Measurements from ENCODE around the gene SSC5D. TPM values are rescaled to one million over a fixed set of nuclear protein-coding genes. Genes with fewer than 3 reads are reported as not detected.

Gene SSC5D
- total RNA-seq, 1 experiment from 2014 or later = 0.26 TPM

DNA sequence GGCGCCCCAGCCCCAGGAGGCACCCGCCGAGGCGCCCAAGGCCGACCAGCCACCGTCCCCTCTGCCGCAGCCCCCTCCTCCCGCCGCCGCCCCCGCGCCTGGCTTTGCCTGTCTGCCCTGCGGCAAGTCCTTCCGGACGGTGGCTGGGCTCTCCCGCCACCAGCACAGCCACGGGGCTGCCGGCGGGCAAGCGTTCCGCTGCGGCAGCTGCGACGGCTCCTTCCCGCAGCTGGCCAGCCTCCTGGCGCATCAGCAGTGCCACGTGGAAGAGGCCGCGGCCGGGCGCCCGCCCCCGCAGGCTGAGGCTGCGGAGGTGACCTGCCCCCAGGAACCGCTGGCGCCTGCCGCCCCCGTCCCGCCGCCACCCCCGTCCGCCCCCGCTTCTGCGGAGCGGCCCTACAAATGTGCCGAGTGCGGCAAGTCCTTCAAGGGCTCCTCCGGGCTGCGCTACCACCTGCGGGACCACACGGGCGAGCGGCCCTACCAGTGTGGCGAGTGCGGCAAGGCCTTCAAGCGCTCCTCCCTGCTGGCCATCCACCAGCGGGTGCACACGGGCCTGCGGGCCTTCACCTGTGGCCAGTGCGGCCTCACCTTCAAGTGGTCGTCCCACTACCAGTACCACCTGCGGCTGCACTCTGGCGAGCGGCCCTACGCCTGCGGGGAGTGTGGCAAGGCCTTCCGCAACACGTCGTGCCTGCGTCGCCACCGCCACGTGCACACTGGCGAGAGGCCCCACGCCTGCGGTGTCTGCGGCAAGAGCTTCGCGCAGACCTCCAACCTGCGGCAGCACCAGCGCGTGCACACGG is 5.9 kb upstream of the SSC5D start:
- H3K27ac Mint-ChIP-seq (ENCODE audit: unreplicated experiment) = no peak overlapping the region
- H3K4me1 Mint-ChIP-seq (ENCODE audit: low read depth, unreplicated experiment) = peaks cover 37% of the 10 kb centered on the region
- no peak for DNase-seq
- no peaks in the 10 kb centered on the region for H3K9me3 Mint-ChIP-seq (ENCODE audit: low read depth, unreplicated experiment)
- CTCF ChIA-PET = no interaction called here
- intact Hi-C loops (cut with micrococcal nuclease; ENCODE audit: unreplicated experiment) = no loop called here
- no peaks in the 10 kb centered on the region for H3K27me3 Mint-ChIP-seq (ENCODE audit: unreplicated experiment)
- BruUV-seq (replicated peaks) = no TSS peak
- peaks cover 63% of the 10 kb centered on the region for H3K36me3 Mint-ChIP-seq (ENCODE audit: insufficient read depth, unreplicated experiment)
- TF ChIP-seq, protein P1, sequence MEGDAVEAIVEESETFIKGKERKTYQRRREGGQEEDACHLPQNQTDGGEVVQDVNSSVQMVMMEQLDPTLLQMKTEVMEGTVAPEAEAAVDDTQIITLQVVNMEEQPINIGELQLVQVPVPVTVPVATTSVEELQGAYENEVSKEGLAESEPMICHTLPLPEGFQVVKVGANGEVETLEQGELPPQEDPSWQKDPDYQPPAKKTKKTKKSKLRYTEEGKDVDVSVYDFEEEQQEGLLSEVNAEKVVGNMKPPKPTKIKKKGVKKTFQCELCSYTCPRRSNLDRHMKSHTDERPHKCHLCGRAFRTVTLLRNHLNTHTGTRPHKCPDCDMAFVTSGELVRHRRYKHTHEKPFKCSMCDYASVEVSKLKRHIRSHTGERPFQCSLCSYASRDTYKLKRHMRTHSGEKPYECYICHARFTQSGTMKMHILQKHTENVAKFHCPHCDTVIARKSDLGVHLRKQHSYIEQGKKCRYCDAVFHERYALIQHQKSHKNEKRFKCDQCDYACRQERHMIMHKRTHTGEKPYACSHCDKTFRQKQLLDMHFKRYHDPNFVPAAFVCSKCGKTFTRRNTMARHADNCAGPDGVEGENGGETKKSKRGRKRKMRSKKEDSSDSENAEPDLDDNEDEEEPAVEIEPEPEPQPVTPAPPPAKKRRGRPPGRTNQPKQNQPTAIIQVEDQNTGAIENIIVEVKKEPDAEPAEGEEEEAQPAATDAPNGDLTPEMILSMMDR (IDR thresholded peaks at IDR 0.05; ENCODE audit: unreplicated experiment) = no peak
- no peak overlapping the region for H3K4me3 Mint-ChIP-seq (ENCODE audit: low read depth, unreplicated experiment)

DNA sequence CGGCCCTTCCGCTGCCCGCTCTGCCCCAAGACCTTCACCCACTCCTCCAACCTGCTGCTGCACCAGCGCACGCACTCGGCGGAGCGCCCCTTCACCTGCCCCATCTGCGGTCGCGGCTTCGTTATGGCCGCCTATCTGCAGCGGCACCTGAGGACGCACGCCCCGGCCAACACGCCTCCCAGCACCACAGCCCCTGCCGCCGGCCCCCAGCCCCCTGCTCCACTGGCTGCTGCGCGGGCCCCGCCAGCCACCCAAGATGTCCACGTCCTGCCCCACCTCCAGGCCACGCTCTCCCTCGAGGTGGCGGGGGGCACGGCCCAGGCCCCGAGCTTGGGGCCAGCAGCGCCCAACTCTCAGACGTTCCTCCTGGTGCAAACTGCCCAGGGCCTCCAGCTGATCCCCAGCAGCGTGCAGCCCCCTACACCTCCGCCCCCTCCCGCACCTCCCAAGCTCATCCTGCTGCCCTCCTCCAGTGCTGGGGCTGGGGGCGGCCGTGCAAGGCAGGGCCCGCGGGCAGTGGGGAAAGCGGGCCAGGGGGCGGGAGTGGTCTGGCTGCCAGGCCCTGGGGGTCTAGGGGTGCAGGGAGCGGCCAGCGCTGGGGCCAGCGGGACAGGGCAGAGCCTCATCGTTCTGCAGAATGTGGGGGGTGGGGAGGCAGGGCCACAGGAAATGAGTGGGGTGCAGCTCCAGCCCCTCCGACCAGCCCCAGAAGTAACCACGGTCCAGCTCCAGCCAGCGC is 5.1 kb upstream of the SSC5D start:
- DNase-seq = no peak
- CTCF ChIA-PET = no interaction called here
- Mint-ChIP-seq H3K9me3 (ENCODE audit: low read depth, unreplicated experiment) (no peaks in the 10 kb centered on the region), H3K4me1 (ENCODE audit: low read depth, unreplicated experiment) (peaks cover 30% of the 10 kb centered on the region), H3K27ac (ENCODE audit: unreplicated experiment) (peak overlapping the region; percentile 22), H3K4me3 (ENCODE audit: low read depth, unreplicated experiment) (peak overlapping the region; percentile 64), H3K27me3 (ENCODE audit: unreplicated experiment) (no peaks in the 10 kb centered on the region), H3K36me3 (ENCODE audit: insufficient read depth, unreplicated experiment) (peaks cover 64% of the 10 kb centered on the region)
- TF ChIP-seq, protein P1 (IDR thresholded peaks at IDR 0.05; ENCODE audit: unreplicated experiment) = no peak
- intact Hi-C loops (cut with micrococcal nuclease; ENCODE audit: unreplicated experiment) = no loop called here
- no TSS peak for BruUV-seq (replicated peaks)

DNA sequence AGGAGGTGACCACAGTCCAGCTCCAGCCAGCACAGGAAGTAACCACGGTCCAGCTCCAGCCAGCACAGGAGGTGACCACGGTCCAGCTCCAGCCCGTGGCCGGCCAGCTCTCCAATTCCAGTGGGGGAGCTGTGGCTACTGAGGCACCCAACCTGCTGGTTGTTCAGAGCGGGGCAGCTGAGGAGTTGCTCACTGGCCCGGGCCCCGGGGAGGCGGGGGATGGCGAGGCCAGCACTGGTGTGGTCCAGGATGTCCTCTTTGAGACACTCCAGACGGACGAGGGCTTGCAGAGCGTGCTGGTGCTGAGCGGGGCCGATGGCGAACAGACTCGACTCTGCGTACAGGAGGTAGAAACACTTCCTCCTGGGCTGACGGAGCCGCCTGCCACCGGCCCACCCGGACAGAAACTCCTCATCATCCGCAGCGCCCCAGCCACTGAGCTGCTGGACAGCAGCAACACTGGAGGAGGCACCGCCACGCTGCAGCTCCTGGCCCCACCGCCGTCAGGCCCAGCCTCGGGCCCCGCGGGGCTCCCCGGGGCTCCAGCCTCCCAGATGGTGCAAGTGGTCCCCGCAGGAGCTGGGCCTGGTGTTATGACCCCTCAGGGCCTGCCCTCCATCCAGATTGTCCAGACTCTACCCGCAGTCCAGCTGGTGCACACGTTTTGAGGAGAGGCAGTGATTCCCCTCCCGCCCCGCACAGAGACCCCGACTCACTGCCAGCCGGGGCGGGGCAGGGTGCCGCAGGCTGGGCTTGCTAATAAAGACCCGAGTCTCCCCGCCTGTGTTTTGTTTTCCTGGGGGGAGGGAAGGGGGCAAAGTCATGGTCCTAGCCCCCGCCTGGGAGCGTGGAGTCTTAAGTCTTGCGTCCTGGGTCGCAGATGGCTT is 4.3 kb upstream of the SSC5D start:
- no peak for DNase-seq
- H3K27ac Mint-ChIP-seq (ENCODE audit: unreplicated experiment) = peak overlapping the region; percentile 78
- H3K36me3 Mint-ChIP-seq (ENCODE audit: insufficient read depth, unreplicated experiment) = peaks cover 63% of the 10 kb centered on the region
- H3K4me1 Mint-ChIP-seq (ENCODE audit: low read depth, unreplicated experiment) = peaks cover 22% of the 10 kb centered on the region
- BruUV-seq (replicated peaks) = no TSS peak
- TF ChIP-seq, protein P1 (IDR thresholded peaks at IDR 0.05; ENCODE audit: unreplicated experiment) = no peak
- CTCF ChIA-PET = interaction anchor here (0.5 kb wide), 1 partner anchor 449 kb away, joined by 3 read pairs; no protein-coding TSS in a partner anchor
- intact Hi-C loops (cut with micrococcal nuclease; ENCODE audit: unreplicated experiment) = no loop called here
- no peaks in the 10 kb centered on the region for H3K9me3 Mint-ChIP-seq (ENCODE audit: low read depth, unreplicated experiment)
- H3K27me3 Mint-ChIP-seq (ENCODE audit: unreplicated experiment) = no peaks in the 10 kb centered on the region
- peak overlapping the region; percentile 64 for H3K4me3 Mint-ChIP-seq (ENCODE audit: low read depth, unreplicated experiment)

Measured in Calu3 (cell line).